ENCODE results near the gene GBP6.

DNA sequence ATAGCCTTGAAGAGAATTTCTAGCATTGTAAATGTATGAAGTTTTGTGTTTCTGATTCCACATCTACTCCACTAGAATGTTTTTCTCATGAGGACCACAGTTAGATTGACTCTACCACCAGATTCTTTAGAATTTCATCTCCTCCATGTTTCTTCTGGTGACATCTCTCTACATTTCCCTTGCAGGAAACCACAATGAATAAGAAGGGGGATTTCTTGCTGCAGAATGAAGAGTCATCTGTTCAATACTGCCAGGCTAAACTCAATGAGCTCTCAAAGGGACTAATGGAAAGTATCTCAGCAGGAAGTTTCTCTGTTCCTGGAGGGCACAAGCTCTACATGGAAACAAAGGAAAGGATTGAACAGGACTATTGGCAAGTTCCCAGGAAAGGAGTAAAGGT, 18.6 kb downstream of the GBP6 start:
- TF ChIP-seq CTCF (IDR thresholded peaks at IDR 0.05) (no peak), RFX5 (IDR thresholded peaks at IDR 0.05; ENCODE audit: low read length) (no peak)

All from SK-N-SH (cell line).